AG09319 (cell line): ENCODE results near the gene EFNA3.

Experiments used
- DNase-seq: peaks from one replicate; pipeline ENCODE4 v3.0.0-alpha.2; 2010; ENCODE audit warnings: low read depth; ENCODE audit errors: extremely low read depth
- CTCF ChIP-seq: IDR thresholded peaks from 2 replicates; pipeline ENCODE4 v1.5.1; 2011; ENCODE audit warnings: low read depth, mild to moderate bottlenecking, inconsistent platforms, low read length, moderate library complexity

EFNA3 gene

GRCh38 chr1:155034318-155035208 lies 44.1 kb upstream of the EFNA3 start:
- no peak for TF ChIP-seq CTCF
- no peak for DNase-seq

GRCh38 chr1:155035936-155036335 lies 42.7 kb upstream of the EFNA3 start:
- DNase-seq = no peak
- no peak for TF ChIP-seq CTCF

GRCh38 chr1:155037043-155037442 lies 41.6 kb upstream of the EFNA3 start:
- TF ChIP-seq CTCF = no peak
- no peak for DNase-seq

GRCh38 chr1:155037851-155038441 lies 40.7 kb upstream of the EFNA3 start:
- DNase-seq = no peak
- no peak for TF ChIP-seq CTCF

- no peak for DNase-seq
- TF ChIP-seq CTCF = no peak
These were observed 39.9 kb upstream of the EFNA3 start for GRCh38 chr1:155038602-155039307.

GRCh38 chr1:155039308-155039669 lies 39.3 kb upstream of the EFNA3 start:
- no peak for TF ChIP-seq CTCF
- no peak for DNase-seq
